Mononuclear cell (primary cell): Measurements from ENCODE around the gene NHSL2. TPM values are rescaled to one million over a fixed set of nuclear protein-coding genes. Genes with fewer than 3 reads are reported as not detected.

ENCODE experiments used
- H3K27me3 ChIP-seq: 2 replicates; pipeline ENCODE4 v1.6.0; 2011; ENCODE audit warnings: low read length, control low read depth; ENCODE audit not compliant: insufficient read depth
- H3K4me1 ChIP-seq: 2 replicates; pipeline ENCODE4 v1.5.1; 2011; ENCODE audit warnings: mild to moderate bottlenecking, low read length, control low read depth; ENCODE audit not compliant: insufficient read depth
- H3K4me3 ChIP-seq: 2 replicates; pipeline ENCODE4 v1.5.1; 2011; ENCODE audit warnings: mild to moderate bottlenecking, low read length, moderate library complexity
- H3K9me3 ChIP-seq: 2 replicates; pipeline ENCODE4 v1.5.1; 2011; ENCODE audit warnings: low read depth, mild to moderate bottlenecking, control low read depth, low read length
- total RNA-seq: library from RNA; depleted of rRNA; stranded (reverse); fragments of >200 nt; gene quantifications from one replicate; pipeline ENCODE4 v1.2.3, GENCODE V29; 2012

The NHSL2 gene
- total RNA-seq, 1 donor, result 1.3 TPM

DNA sequence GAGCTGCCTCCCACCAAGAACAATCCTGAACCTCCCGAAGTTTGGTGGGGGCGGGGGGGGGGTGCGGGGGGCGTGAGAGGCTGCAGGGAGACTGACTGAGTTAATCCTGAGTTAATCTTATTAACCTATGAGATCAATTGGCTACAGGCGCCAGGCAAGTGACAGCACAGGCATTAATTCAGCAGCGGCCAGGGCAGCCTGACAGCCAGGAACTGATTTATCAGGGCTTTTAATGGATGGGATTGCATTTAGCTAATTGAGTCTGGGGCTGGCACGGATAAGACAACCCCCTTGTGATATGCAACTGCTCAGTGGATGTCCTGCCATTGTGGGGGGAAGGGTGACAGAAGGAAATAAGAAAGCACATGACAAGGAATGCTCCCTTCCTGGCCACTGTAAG lies 204.7 kb downstream of the NHSL2 start:
- Histone ChIP-seq H3K4me3 (no peak overlapping the region), H3K9me3 (no peaks in the 10 kb centered on the region), H3K4me1 (peaks cover 41% of the 10 kb centered on the region), H3K27me3 (no peaks in the 10 kb centered on the region)

DNA sequence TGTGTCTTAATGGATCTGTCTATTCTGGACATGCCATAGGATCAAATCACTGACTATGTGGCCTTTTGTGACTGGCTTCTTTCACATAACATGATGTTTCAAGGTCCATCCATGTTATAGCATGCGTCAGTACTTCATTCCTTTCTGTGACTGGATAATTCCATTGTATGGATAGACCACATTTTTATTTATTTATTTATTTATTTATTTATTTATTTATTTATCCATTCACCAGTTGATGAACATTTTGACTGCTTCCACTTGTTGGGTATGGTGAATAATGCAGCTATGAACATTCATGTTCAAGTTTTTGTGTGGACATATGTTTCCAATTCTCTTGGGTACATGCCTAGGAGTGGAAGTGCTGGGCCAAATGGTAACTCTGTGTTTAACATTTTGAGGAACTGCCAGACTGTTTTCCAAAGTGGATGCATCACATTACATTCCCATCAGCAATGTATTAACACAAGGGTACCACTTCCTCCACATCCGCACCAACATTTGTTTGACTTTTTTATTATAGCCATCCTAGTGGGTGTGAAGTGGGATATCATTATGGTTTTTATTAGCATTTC lies 207.1 kb downstream of the NHSL2 start:
- H3K4me3 ChIP-seq, result no peak overlapping the region

GRCh38 chrX:72120837-72121236 lies 210.2 kb downstream of the NHSL2 start:
- H3K27me3 ChIP-seq, result no peaks in the 10 kb centered on the region
- H3K9me3 ChIP-seq, result no peaks in the 10 kb centered on the region
- peaks cover 59% of the 10 kb centered on the region for H3K4me1 ChIP-seq
- no peak overlapping the region for H3K4me3 ChIP-seq

More for the DNA sequence above, 207.1 kb downstream of the NHSL2 start:
- no peaks in the 10 kb centered on the region for H3K27me3 ChIP-seq
- peaks cover 48% of the 10 kb centered on the region for H3K4me1 ChIP-seq
- no peaks in the 10 kb centered on the region for H3K9me3 ChIP-seq

GRCh38 chrX:72121383-72121782 lies 210.7 kb downstream of the NHSL2 start:
- H3K4me1 ChIP-seq, result peaks cover 64% of the 10 kb centered on the region
- H3K4me3 ChIP-seq, result no peak overlapping the region
- no peaks in the 10 kb centered on the region for H3K27me3 ChIP-seq
- H3K9me3 ChIP-seq, result no peaks in the 10 kb centered on the region

DNA sequence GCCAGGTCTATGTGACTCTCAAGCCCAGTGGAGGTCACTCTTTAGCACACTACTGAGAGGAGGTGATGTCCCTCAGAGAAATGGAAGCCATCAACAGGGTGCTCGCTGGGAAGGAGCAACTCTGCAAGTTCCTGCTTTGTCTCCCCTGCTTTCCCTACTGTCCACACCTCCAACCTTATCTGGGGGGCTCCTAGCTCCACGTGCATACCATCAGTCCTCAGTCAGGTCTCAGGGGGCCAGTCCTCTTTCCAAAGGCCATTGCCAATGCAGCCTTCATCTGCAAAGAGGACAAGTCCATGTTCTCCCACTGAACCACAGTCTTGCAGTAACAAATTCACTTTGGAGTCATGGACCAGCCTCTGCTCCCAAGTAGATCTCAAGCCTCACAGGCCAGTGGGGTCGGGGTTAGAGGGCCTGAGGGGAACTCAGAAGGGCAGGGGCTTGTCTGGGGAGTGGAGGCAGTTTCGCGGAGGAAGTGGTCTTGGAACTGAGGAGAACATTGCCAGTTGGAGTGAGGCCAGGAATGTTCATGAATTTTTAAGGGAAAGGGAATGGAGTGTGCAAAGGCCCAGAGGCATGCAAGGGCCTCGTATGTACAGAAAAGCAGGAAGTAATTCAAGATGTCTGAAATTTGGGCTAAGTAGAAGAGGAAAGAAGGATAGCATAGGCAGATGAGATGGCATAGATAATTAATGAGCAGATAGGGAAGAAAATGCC lies 212.1 kb downstream of the NHSL2 start:
- Histone ChIP-seq H3K27me3 (no peaks in the 10 kb centered on the region), H3K4me1 (peaks cover 78% of the 10 kb centered on the region), H3K4me3 (no peak overlapping the region), H3K9me3 (no peaks in the 10 kb centered on the region)

- Histone ChIP-seq H3K4me3 (no peak overlapping the region), H3K4me1 (peaks cover 87% of the 10 kb centered on the region), H3K9me3 (no peaks in the 10 kb centered on the region), H3K27me3 (no peaks in the 10 kb centered on the region)
Observed at GRCh38 chrX:72123471-72124185, 213.0 kb downstream of the NHSL2 start.

DNA sequence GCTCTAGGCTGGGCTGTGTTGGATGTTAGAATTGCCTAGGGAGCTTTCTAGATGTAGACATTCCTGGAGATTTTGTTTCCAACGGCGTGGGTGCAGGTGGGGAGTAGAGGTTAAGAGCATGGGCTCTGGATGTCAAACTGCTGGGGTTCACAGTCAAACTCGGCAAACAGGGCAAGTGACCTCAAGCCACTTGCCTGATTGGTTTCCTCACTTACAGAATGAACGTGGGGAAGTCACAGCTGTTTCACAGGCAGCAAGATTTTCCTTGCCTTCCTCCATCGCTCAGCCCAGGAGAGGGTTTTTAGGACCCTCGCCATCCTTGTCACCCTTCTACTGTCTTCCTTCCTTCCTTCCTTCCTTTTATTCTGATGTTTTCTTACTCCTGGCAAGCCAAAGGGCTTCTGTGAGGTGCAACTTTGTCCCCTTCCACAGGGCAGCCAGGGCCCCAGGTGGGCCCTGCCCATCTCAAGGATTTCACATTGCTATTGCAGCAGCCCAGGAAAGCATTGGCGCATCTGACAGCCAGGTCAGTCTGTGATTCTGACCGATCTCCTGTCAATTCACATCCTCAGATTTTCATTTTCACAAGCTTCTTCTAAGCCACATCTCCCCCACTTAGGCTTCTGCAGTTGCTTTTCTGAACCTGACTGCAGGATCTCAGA lies 214.0 kb downstream of the NHSL2 start:
- Histone ChIP-seq H3K4me3 (no peak overlapping the region), H3K9me3 (no peaks in the 10 kb centered on the region), H3K27me3 (no peaks in the 10 kb centered on the region), H3K4me1 (peaks cover 92% of the 10 kb centered on the region)

- H3K9me3 ChIP-seq, result no peaks in the 10 kb centered on the region
- peaks cover 96% of the 10 kb centered on the region for H3K4me1 ChIP-seq
- no peaks in the 10 kb centered on the region for H3K27me3 ChIP-seq
- no peak overlapping the region for H3K4me3 ChIP-seq
Observed at GRCh38 chrX:72125331-72126047, 214.8 kb downstream of the NHSL2 start.

DNA sequence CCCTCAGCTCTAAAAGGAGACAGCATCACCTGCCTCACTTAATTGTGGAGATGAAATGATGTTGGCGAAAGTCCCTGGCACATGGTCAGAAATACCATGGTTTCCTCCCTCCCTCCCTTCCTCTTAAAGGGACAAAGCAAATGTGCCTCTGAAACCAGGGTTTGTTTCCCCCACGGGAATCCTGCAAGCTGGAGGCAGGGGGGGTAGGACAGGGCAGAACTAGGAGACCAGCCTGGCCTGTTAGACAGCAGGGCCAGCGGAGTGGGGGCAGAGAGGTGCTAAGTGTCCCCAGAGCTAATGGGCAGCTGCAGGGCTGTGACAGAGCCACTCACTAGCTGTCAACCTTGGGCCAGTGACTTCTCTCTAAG lies 215.4 kb downstream of the NHSL2 start:
- no peak overlapping the region for H3K4me3 ChIP-seq
- no peaks in the 10 kb centered on the region for H3K27me3 ChIP-seq
- peaks cover 94% of the 10 kb centered on the region for H3K4me1 ChIP-seq
- no peaks in the 10 kb centered on the region for H3K9me3 ChIP-seq

- Histone ChIP-seq H3K4me1 (peaks cover 92% of the 10 kb centered on the region), H3K9me3 (no peaks in the 10 kb centered on the region), H3K27me3 (no peaks in the 10 kb centered on the region), H3K4me3 (no peak overlapping the region)
Observed at GRCh38 chrX:72126539-72127140, 216.0 kb downstream of the NHSL2 start.

DNA sequence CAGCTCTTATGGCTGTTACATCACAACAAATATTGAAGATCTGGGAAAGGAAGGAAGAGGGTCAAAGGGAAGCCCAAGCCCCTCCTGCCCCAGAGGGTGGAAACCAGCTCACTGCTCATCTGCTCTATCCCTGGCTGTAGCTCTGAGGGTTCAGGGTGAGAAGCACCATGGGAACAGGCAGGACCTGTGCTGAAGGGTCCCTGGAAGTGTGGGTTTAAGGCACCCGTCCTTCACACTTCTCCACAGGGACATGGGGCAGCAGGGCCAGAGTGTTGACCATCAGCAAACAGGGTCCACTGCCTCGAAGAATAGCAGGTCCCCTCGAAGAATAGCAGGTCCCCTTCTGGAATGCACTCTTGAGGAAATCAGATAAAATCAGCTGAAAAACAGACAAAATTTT lies 216.7 kb downstream of the NHSL2 start:
- H3K4me3 ChIP-seq, result no peak overlapping the region
- no peaks in the 10 kb centered on the region for H3K27me3 ChIP-seq
- no peaks in the 10 kb centered on the region for H3K9me3 ChIP-seq
- H3K4me1 ChIP-seq, result peaks cover 87% of the 10 kb centered on the region

GRCh38 chrX:72128183-72128834 lies 217.7 kb downstream of the NHSL2 start:
- H3K27me3 ChIP-seq, result no peaks in the 10 kb centered on the region
- peaks cover 80% of the 10 kb centered on the region for H3K4me1 ChIP-seq

DNA sequence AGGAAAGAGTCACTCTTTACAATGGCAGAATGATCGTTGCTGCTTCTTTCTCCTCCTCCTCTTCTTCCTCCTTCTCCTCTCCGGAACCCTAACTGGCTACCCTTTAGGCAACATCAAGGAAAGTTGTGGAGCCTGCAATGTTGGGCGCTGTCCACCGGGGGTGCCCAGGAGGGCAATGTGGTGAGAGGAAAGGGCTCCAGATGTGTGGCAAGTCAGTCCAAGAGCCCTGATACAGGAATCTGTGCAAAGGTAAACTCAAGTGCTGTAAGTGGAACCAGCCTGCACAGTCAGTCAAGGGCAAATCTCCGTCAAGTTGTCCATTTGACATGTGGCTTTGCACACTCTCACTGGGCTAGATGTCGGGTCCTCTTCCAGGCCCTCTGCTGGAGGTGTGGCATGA lies 218.2 kb downstream of the NHSL2 start:
- H3K9me3 ChIP-seq, result no peaks in the 10 kb centered on the region
- no peak overlapping the region for H3K4me3 ChIP-seq
- H3K4me1 ChIP-seq, result peaks cover 74% of the 10 kb centered on the region
- no peaks in the 10 kb centered on the region for H3K27me3 ChIP-seq

More at GRCh38 chrX:72128183-72128834, 217.7 kb downstream of the NHSL2 start:
- no peak overlapping the region for H3K4me3 ChIP-seq
- H3K9me3 ChIP-seq, result no peaks in the 10 kb centered on the region

DNA sequence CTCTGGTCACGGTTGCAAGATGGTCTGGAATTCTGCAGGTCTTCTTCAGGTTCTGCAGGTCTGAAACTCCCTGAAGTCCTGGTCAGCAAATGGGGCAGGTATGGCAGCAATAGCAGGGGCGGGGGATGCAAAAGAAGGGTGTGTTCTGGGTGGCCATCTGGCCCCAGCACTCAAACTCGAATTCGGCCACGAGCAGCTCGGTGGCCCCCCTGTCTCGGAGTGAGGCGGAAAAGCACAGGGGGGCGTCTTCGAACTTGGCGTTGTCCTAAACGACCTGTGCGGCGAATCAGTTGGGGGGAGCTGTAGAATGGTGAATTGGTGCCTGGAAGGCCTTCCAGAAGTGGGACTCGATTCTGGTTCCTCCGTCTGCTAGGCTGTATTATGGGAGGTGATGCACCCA lies 219.0 kb downstream of the NHSL2 start:
- H3K4me3 ChIP-seq, result no peak overlapping the region
- peaks cover 66% of the 10 kb centered on the region for H3K4me1 ChIP-seq
- H3K9me3 ChIP-seq, result no peaks in the 10 kb centered on the region
- H3K27me3 ChIP-seq, result no peaks in the 10 kb centered on the region
